OCI-LY7 (cell line): Measurements from ENCODE around the gene REC8. TPM values are rescaled to one million over a fixed set of nuclear protein-coding genes. Genes with fewer than 3 reads are reported as not detected.

Experiments
- BruUV-seq: library from RNA; stranded (reverse); fragments of 400-500 nt; replicated peaks from 2 replicates; lab custom pipeline; 2021; lab: Mats Ljungman, UMichigan
- CTCF ChIA-PET: fragments of 300-600 bp; sonication (Branson Sonifier 250); formaldehyde crosslinking; loops from one replicate; lab custom pipeline; 2022; ENCODE audit warnings: antibody characterized with exemption; ENCODE audit not compliant: unreplicated experiment; lab: Charles Lee
- POLR2A ChIA-PET: fragments of 300-600 bp; sonication (Branson Sonifier 250); formaldehyde crosslinking; loops from one replicate; lab custom pipeline; 2022; ENCODE audit warnings: antibody characterized with exemption; lab: Charles Lee
- DNase-seq: peaks from one replicate; pipeline ENCODE4 v3.0.0-alpha.2; 2015; ENCODE audit warnings: low spot score
- H2AFZ ChIP-seq: fragments of 200-600 bp; sonication (generic), shearing (Covaris generic); 2 replicates; pipeline ENCODE4 v1.6.1; 2014; ENCODE audit warnings: mild to moderate bottlenecking, antibody characterized with exemption, low read length, moderate library complexity
- H3K27ac ChIP-seq: fragments of 200-600 bp; sonication (generic); 2 replicates; pipeline ENCODE4 v1.5.1; 2014; ENCODE audit warnings: mixed run types, low read depth, mild to moderate bottlenecking, moderate library complexity, low read length, inconsistent platforms; ENCODE audit not compliant: poor library complexity, severe bottlenecking
- H3K36me3 ChIP-seq: fragments of 200-600 bp; sonication (generic); 2 replicates; pipeline ENCODE4 v1.6.1; 2014; ENCODE audit warnings: mild to moderate bottlenecking, antibody characterized with exemption, low read length, moderate library complexity, mixed read lengths; ENCODE audit not compliant: insufficient read depth
- H3K4me1 ChIP-seq: fragments of 200-600 bp; sonication (generic); 2 replicates; pipeline ENCODE4 v1.5.1; 2014; ENCODE audit warnings: mild to moderate bottlenecking, low read length; ENCODE audit not compliant: insufficient read depth, poor library complexity, severe bottlenecking
- H3K4me2 ChIP-seq: fragments of 200-600 bp; sonication (generic); 2 replicates; pipeline ENCODE4 v1.6.1; 2014; ENCODE audit warnings: mild to moderate bottlenecking, low read length
- H3K4me3 ChIP-seq: fragments of 200-600 bp; sonication (generic); 2 replicates; pipeline ENCODE4 v1.5.1; 2014; ENCODE audit warnings: mild to moderate bottlenecking, low read depth, low read length; ENCODE audit not compliant: poor library complexity, severe bottlenecking
- H3K79me2 ChIP-seq: fragments of 200-600 bp; sonication (generic); 2 replicates; pipeline ENCODE4 v1.6.1; 2016; ENCODE audit warnings: low read depth, mild to moderate bottlenecking, low read length, moderate library complexity, mixed read lengths; ENCODE audit not compliant: insufficient read depth
- H3K9me2 ChIP-seq: fragments of 200-600 bp; sonication (generic); 2 replicates; pipeline ENCODE4 v1.6.1; 2016; ENCODE audit warnings: mild to moderate bottlenecking, low read length, mixed read lengths; ENCODE audit not compliant: insufficient read depth
- H3K9me3 ChIP-seq: fragments of 200-600 bp; sonication (generic); 2 replicates; pipeline ENCODE4 v1.6.1; 2014; ENCODE audit warnings: mild to moderate bottlenecking, mixed run types, low read length, mixed read lengths
- H4K20me1 ChIP-seq: fragments of 200-600 bp; sonication (generic); 2 replicates; pipeline ENCODE4 v1.6.1; 2014; ENCODE audit warnings: mild to moderate bottlenecking, antibody characterized with exemption, low read length, moderate library complexity, mixed read lengths; ENCODE audit not compliant: insufficient read depth
- CTCF ChIP-seq: fragments of 200-600 bp; sonication (generic); conservative IDR thresholded peaks from 2 replicates; pipeline ENCODE4 v1.5.1; 2014; ENCODE audit warnings: mild to moderate bottlenecking, antibody characterized with exemption, low read length, moderate library complexity, mixed read lengths
- EZH2phosphoT487 ChIP-seq: fragments of 200-600 bp; sonication (generic); IDR thresholded peaks from 2 replicates; pipeline ENCODE4 v1.6.1; 2018; ENCODE audit warnings: low read depth, borderline replicate concordance, mild to moderate bottlenecking, mixed run types, antibody characterized with exemption, low read length, moderate library complexity, mixed read lengths
- intact Hi-C: fragments of 100-400 bp; cut with micrococcal nuclease; formaldehyde crosslinking; loops from one replicate; pipeline ENCODE4 v1.10.0; 2022; ENCODE audit not compliant: unreplicated experiment
- total RNA-seq, 2 experiments: library from RNA; depleted of rRNA in 1 of 2; stranded (reverse); fragments of >200 nt in 1 of 2; shearing (Covaris generic) in 1 of 2; gene quantifications; 2 replicates each; pipeline ENCODE4 v1.2.3, GENCODE V29; 2014 to 2022

The REC8 gene
- total RNA-seq, 2 experiments from 2014 or later = 9.8 to 14.2 TPM

DNA sequence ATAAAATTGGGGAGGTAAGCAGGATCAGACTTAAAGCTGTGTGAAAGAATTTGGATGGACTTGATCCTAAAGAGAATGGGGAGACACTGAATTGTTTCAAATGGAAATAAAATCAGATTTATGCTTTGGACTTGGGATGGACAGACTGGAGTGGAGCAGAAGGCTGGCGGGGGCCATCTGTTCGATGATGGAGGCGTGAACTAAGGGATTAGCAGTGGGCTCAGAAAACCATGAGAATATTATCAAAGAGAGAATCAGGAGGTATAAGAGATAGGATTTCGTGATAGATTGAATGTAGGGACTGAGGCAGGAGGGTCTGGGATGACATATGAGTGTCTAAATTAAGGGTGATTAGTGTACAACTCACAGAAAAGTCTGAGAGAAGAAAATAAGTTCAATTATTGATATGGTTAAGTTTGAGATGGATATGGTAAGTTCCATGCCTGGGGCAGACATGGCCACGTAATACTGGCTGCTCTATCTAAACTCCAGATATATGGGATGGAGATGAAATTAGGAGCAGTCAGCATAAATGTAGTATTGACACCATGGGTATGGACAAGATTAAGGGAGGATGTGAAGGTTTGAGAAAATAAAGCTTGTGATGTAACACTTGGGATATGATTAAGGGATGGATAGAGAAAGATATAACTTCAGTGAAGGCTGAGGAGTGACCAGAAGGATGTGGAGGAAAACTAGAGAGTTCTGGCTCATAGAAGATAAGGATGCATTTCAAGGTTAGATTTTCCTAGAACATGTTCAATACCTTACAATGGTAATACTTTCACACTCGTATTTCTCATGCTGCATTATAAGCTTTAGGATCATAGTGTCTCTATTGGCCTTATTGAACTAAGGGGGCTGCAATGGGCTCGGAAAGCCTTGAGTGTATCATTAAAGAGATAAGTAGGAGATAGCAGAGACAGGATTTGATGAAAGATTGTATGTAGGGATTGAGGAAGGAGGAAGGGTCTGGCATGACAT lies 32.6 kb downstream of the REC8 start:
- no peaks in the 10 kb centered on the region for H3K9me2 ChIP-seq
- no peak overlapping the region for H2AFZ ChIP-seq
- ChIA-PET POLR2A (no interaction called here), CTCF (no interaction called here)
- intact Hi-C loops = no loop called here
- H4K20me1 ChIP-seq = no peaks in the 10 kb centered on the region
- H3K36me3 ChIP-seq = peaks cover 93% of the 10 kb centered on the region
- no peaks in the 10 kb centered on the region for H3K79me2 ChIP-seq
- TF ChIP-seq EZH2phosphoT487 = no peak
- no peak for TF ChIP-seq CTCF
- no peak overlapping the region for H3K4me3 ChIP-seq
- BruUV-seq = no TSS peak
- H3K27ac ChIP-seq = no peak overlapping the region
- peaks cover 11% of the 10 kb centered on the region; the same call in 1 of the 2 replicates for H3K9me3 ChIP-seq
- no peak for DNase-seq
- no peak overlapping the region for H3K4me2 ChIP-seq
- peaks cover 5% of the 10 kb centered on the region for H3K4me1 ChIP-seq

- DNase-seq = no peak
- ChIA-PET CTCF (no interaction called here), POLR2A (interaction anchor here (0.9 kb wide), 1 partner anchor 8 kb away, joined by 5 read pairs; no protein-coding TSS in a partner anchor)
Measured at GRCh38 chr14:24206260-24207103, 34.6 kb downstream of the REC8 start.

More at GRCh38 chr14:24206260-24207103, 34.6 kb downstream of the REC8 start:
- H4K20me1 ChIP-seq = no peaks in the 10 kb centered on the region
- H3K79me2 ChIP-seq = peaks cover 2% of the 10 kb centered on the region; the same call in 1 of the 2 replicates
- H3K36me3 ChIP-seq = peaks cover 95% of the 10 kb centered on the region
- H3K27ac ChIP-seq = no peak overlapping the region
- no peak overlapping the region for H3K4me3 ChIP-seq
- H3K4me2 ChIP-seq = no peak overlapping the region
- no peak overlapping the region for H2AFZ ChIP-seq
- BruUV-seq = no TSS peak
- peaks cover 7% of the 10 kb centered on the region; the same call in 1 of the 2 replicates for H3K9me3 ChIP-seq
- H3K4me1 ChIP-seq = peaks cover 5% of the 10 kb centered on the region
- H3K9me2 ChIP-seq = no peaks in the 10 kb centered on the region
- intact Hi-C loops = no loop called here
- TF ChIP-seq EZH2phosphoT487 (no peak), CTCF (no peak)
